GM19025 (cell line): ENCODE measurements around the gene RPS21.
"Not testable (repeated sequence)": the region's sequence is repeated elsewhere in the genome, so short reads cannot be mapped to it uniquely, and the experiment has no call there.

Experiments
- ATAC-seq: cut with Tn5 transposase; IDR thresholded peaks from one replicate; pipeline ENCODE4 v1.9.1; 2021; ENCODE audit warnings: mild to moderate bottlenecking, low read depth, moderate library complexity; ENCODE audit not compliant: unreplicated experiment

Gene RPS21

DNA sequence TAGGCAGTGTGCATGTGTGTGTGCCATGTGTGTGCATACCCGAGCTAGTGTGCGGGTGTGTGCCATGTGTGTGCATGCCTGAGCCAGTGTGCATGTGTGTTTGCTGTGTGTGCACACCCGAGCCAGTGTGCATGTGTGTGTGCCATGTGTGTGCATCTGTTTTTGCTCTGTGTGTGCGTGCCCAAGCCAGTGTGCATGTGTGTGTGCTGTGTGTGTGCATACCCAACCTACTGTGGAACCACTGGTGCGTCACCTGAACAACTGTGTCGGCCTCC is 34.8 kb downstream of the RPS21 start:
- no peak for ATAC-seq

DNA sequence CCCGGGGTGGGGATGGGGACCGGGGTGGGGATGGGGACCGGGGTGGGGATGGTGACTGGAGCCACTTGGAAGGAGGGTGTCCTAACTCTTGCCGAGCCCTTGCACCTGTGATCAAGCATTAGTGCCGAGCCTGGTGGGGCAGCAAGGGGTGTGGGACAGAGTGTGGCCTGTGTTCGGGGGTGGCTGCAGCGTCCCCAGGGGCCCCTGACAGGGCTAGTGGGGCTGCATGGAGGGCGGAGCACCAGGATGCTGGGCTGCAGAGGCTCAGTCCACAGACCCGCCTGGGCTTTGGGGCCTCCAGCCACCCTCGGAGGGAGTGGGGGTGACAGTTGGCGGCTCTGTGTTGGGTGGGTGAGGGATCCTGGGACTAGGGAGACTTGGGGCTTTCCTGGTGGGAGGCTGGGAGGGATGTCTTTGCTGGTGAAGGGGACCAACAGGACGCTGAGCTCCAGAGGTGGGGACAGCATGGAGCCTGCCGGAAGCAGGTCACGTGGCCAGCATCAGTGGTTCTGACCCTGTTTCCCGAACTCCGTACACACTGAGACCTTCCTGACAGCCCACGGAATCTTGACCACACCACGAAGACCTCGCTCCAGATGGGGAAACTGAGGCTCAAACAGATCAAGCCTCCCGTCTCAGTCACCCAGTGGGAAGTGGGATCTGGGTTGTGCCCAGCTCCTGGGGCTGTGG is 35.9 kb downstream of the RPS21 start:
- ATAC-seq = no peak

DNA sequence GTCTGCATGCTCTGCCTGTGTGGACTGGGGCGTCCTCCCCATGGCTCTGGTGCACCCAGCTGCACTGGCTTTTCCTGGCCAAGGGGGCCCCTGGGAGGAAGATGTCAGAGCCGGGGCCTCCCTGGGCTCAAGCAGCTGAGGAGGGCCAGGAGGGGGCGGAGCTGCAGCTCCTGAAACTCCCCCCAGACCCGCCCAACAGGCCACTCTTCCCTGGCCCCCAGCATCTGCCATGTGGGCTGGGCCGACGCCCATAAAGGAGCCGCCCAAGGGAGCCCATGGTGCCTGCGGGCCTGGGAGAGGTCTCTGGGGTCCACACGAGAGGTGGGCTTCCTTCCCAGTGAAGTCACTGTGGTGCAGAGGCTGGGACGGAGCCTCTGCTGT is 36.4 kb downstream of the RPS21 start:
- ATAC-seq = no peak

DNA sequence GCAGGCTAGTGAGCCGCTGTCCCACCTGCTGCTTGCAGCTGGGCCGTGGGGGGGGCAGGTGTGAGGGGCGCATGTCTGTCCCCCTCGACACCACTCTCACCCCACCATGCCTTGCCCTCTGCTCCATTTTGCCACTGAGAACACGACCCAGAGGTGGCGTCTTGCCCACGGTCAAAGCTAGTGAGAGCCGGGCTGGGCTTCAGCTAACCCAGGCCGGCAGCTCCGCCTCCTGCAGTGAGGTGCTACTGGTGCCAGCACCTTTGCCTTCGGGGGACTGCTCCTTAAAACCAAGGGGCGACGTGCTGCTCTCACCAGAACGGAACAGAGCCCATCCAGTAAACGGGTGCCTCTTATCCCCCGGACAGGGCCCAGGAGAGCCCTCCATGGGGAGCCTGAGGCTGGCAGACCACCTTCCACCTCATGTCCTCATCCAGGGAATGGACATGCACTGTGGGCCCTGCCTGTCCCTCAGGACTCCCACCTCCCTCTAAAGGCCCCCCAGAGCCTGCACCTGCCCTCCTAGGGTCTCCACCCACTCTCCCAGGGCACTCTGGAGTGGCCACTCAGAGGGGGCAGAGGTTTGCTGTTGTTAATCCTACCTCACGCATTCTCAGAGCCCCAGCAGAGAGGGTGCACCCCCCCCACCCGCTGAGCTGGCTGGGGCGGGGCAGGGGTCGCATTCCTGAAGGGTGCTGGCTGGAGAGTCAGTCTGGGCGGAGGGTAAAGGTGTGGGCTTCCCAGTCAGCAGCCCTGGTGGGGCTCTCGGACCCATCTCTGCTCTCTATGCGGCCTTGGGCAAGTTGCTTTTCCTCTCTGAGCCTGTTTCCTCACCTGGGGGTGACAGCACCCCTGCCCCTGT is 37.6 kb downstream of the RPS21 start:
- no peak for ATAC-seq

DNA sequence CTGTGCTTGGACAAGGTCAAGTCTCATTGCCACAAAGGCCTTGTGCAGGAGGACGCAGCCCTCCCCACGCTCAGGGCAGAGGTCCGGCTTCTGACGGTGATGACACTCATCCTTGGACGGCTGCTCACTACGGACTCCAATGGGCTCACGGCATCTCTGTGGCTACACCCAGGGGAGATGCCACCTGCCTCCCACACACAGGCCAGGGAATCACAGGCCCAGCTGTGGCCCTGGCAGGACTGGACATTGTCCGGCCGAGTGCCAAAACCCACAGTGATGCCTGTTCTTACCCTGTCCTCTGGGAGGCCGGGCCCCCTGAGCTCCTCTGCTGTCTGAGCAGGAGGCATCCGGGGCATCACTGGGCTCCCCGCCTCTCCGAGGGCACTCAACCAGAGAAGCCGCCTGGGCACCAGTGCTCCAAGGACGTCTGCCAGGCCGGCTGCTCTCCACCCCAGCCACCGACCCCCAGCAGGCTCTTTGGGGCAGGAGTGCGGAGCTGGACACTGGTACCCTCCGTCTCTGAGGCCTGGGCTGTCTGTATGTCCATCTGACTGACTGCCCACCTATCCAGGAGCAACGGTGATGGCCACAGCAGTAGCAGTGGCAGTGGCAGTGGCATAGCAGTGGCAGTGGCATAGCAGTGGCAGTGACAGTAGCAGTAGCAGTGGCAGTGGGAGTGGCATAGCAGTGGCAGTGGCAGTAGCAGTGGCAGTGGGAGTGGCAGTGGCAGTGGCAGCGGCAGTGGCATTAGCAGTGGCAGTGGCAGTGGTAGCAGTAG is 38.6 kb downstream of the RPS21 start:
- no peak for ATAC-seq

DNA sequence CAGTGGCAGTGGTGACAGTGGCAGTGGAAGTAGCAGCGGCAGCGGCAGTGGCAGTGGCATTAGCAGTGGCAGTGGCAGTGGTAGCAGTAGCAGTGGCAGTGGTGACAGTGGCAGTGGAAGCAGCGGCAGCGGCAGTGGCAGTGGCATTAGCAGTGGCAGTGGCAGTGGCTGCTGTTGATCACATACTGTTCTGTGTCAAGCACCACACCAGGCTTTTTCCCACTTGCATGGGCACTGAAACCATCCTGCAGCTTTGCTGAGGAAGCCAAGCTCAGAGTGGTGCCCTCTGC is 39.1 kb downstream of the RPS21 start:
- ATAC-seq = not testable (repeated sequence)

DNA sequence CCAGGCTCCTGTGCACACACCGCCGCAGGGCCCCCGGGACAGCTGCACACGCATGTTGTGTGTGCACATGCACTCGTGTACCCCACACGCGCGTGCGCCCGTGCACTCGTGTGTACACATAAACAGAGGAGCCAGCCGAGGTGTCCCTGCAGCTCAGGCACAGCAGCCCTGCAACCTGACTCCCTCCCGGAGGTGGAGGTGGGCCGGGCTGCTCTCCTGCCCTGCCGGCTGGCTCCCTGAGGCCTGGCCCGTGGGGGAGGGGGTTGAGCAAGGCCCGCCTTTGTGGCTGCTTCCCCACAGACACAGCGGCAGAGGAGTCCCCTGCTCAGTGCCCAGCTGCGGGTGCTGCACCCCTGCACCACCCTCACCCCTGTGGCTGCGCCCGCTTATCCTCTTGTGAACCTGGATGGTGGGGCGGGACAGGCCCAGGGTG is 39.8 kb downstream of the RPS21 start:
- no peak for ATAC-seq

DNA sequence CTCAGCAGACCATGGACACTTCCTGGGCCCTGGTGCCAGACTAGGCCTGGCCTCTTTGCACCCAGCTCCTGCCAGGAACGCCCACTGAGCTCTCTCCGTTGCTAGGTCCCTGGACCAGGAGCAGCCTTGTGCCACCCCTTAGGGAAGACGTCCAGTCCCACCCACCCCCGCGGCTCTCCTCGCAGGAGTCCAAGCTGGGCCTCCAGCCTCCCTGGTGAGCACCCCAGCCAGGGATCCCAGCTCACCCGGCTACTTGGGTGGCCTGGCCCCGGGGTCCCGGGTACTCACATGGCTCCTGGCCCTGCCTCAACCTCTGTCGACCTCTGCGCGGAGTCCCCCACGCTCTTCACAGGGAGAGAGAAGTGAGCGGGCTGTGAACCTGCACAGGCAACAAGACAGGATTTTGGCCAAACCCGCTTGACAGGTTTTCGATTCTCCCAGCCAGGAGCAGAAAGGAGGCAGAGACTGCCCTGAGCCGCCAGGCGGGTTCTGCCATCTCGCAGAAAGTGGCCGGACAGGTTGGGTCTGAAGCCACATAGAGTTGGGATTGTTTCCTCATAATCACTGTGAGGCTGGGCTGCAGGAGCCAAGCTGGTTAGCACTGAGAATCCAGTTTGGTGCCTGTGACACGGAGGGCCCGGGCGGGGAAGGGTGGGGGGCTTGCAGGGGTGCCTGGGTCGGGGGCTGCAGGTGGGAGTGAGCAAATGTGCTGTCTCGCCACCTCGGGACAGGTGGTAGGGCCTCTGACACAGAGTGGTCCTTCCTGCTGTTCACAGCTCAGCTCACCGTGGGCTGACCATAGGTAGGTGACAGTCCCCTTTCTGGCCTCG is 40.5 kb downstream of the RPS21 start, which contains the start of gene RBBP8NL:
RBBP8NL (minus strand) TSS at position 368 of the 830 bp plus-strand sequence. CDS start 7,892 bp downstream, outside the sequence.
- ATAC-seq = no peak

DNA sequence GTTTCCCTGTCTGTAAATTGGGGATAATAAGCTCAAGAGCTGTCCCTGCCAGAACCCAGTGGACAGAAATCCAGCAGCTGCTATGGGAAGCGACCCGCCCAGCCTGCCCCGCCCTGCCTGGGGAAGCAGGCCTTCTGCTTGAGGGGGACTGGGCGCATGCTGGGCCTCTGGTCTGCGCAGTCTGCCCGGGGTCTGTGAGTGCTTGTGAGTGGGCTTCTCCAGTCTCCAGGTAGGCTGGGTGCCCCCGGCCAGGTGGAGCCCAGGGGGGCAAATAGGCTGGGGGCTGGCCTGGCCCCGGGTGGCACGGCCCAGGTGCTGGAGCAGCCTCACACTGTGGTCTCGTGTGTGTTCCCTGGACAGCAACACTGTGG is 41.1 kb downstream of the RPS21 start:
- no peak for ATAC-seq

DNA sequence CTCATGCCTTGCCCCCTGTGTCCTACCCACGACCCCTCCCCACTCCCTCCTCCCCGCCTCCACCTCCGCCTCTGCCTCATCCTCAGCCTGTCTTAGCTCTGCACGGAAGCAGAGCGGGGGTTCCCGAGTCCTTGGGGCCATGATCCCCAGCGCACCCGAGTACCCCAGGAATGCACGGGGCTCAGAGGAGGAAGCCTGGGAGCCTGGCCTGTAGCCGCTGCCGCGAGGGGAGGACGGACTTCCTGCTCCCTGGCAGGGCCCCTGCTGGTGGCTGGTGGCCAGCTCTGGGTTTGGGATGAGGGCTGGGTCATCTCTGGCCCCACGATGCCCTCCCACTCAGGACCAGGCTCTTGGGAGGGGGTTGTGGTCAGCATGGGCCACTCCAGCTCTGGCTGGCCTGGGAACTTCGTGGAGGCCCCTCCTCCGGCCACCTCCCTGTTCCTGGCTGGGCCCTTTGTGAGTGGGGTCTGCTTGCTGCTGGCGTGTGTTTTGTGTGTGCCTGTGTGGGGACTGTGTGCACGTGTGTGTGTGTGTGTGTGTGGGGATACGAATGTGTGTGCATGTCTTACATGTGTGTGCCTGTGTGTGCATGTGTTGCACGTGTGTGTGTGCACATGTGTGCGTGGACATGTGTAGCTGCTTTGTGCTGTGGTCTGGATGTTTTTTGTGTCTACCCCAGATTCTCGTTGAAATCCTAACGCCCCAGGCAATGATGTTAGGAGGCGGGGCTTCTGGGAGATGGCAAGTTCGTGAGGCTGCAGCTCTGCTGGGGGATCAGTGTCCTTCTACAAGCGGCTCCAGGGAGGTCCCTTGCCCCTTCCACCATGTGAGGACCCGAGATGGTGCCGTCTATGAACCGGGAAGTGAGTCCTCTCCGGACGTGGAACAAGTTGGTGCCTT is 41.7 kb downstream of the RPS21 start:
- ATAC-seq = no peak

DNA sequence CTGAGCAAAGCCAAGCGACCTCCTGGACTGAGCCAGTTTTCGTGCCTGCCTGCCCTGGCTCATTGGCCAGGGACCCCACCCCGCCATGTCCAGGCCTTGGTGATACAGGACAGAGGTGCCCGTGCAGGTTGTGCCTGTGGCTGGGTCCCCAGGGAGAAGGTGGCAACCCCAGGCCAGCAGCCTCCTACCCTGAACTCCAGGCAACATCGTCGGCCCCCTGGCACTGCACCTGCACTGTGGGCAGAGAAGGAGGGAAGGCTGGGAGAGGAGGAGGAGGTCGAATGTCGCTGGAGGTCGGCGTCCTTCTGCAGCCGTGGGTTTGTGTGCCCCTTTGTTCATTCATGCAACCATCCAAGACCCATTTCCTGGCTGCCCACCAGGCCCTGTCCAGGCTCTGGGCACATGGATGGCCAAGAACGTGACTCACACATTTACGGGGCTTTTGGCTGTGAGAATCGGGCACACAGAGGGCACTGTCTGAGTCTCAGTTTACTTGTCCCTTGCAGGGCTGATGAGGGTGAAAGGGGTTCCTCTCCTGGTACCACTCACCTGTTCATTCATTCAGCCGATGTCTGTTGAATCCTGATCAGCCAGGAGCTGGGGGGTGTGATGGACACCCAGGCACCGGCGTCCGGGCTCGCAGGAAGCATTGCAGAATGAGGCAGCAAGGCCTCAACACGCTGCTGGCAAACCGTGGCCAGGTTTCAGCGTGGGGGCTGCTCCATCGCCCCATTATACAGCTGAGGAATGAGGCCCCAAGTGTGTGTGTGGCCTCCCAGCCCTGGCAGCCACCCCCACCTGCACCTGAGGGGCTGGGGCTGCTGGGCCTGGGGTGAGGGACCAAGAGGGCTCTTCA is 42.8 kb downstream of the RPS21 start:
- ATAC-seq = no peak

DNA sequence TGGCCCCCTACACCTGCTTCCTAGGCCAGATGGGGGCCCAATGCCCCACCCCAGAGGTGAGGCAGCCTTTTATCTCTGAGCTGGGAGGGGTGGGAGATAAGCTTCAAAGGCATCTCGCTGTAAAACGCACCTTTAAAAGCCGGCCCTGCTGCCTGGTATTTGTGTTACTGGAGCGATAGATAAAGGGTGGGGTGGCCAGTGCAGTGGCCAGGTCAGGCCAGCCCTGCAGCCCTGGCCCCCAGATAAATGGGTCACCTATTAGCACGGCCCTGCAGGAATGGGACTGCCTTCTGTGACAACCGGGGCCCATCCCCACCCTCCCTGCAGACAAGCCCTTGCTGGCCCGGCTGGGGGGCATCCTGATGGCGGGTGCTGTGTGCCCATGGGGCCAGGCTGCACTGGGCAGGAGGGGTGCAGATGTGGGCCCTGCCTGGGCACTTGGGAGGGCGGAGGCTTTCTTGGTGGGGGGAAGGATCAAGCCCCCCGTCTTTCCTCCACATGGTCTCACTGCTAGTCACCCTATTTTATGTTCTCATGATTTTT is 43.5 kb downstream of the RPS21 start:
- no peak for ATAC-seq

DNA sequence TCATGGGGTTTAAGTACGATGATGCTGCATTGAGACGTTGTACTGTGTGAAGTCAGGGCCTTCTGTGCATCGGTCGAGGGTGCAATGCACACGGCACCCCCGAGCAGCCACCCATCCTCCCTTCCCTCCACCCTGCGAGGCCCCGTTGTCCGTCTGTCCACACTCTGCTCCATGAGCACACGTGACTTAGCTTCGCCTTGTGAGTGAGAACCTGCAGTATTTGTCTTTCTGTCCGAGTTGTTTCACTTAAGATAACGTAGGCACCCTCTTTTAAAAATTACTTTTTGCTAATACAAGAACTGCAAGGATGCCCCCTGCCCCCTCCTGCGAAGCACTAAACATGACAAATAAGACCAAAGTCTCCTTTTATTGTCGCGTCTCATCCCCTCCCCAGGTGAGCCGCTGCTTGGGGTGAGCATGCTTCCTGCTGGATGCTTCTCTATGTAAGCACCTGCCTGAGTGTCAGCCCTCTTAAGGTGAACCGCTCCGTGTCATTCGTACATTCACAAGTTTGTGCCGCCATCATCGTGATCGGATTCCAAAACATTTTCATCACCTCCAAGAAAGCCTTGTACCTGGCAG is 44.1 kb downstream of the RPS21 start:
- no peak for ATAC-seq

DNA sequence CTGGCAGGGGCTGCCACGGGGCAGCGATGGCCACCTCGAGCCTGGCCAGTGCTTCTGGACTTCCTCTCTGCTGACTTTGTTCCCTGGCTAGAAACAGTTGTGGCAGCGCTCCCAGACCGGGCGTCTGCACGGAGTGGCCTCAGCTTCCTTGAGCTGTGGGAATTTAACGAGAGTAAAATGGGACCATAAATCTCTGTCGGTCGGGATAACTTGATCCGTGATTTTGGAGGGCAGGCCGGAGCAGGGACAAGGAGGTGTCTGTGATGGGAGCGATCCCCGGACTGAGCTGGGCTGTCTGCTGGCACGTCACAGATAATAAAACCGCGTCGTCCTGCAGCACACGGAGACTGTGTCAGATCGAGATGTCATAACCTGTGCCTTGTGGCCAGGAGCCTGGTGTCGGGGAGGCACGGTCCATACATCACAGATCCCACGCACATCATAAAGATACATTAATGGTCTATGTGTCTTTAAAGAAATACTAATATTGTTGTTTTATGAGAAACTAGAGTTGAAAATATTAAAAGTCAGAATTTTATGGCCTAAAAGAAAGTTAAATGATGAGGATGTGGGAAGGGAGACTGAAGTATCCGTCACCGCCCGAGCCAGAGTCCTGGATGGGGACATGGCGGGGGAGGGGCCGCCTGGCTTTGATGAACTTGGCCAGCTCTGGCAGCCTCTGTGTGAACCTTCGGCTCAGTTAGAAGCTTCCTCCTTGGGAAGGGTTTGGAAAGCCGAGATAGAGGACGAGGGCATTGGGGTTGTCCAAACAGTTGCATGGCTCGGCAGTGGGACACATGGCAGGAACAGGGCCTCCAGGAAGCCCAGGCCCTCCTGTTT is 47.0 kb downstream of the RPS21 start:
- no peak for ATAC-seq

DNA sequence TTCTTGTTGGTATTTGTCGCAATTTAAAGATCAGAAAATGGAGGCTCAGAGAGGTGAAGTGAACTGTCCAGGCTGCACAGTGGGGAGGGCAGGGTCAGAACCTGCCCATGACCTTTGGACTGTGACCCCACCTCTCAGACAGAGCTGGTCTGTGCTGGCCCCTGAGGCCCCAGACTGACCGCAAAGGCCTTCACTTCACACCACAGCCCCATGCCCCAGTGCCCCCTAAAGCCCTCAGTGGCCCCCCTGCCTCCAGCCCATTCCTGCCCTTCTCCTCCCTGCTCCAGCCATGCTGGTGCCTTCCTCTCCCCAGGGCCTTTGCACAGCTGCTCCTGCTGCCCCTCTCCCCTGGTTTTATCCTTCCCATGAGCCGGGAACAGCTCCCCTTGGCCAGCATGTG is 49.8 kb downstream of the RPS21 start:
- no peak for ATAC-seq

DNA sequence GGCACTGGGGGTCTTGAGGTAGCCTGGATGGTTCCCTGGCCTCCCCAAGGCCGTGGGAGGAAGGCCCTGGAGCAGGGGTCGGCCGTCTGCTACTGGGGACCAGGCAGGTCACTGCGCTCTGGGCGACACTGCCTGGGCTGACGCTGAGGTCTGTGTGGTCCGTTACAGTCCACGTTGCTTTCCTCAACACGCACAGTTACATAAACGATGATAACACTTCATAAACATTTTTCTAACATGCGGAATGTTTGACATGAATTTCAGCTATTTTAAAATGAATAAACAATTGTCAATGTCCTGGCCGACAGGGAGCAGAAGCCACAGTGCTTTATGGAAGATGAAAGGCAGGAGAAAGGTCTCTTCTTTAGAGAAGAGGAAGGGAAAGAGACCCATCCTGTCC is 50.6 kb downstream of the RPS21 start:
- no peak for ATAC-seq

DNA sequence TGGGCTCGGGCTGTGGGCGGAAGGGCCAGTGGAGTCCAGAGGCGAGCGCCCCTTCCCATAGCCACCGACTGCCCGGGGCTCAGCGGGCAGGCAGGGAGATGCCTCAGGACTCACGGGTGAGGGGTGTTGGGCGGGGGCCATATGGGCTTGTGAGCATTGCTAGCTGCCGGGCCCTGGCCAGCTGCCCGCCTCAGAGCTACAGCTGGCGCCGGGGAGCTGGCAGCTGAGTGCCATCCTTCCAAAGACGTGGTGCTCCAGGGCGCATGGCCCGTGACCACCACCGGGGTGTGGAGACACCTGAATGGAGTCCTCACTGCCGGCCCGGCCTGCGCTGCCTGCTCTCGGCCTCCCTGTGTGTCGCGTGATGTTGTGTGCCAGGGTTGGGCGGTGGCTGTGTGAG is 51.0 kb downstream of the RPS21 start:
- no peak for ATAC-seq
